SKM-1 (cell line): ENCODE data around the gene TNIK.

Experiments used
- DNase-seq: peaks from one replicate; lab custom pipeline; 2025; ENCODE audit not compliant: unreplicated experiment; lab: John Stamatoyannopoulos, UW

TNIK gene

GRCh38 chr3:171459942-171460724 lies at the start of gene TNIK:
Gene TNIK, minus strand, starts transcription at chr3:171460405. Its CDS starts 342 bp downstream, at chr3:171460063.
- peak; percentile 95 for DNase-seq

GRCh38 chr3:171508676-171509075 lies 48.5 kb upstream of the TNIK start:
- no peak for DNase-seq

- no peak for DNase-seq
These were observed 48.0 kb upstream of the TNIK start for GRCh38 chr3:171508206-171508605.

- no peak for DNase-seq
These were observed 46.6 kb upstream of the TNIK start for GRCh38 chr3:171506743-171507319.

- DNase-seq = no peak
These were observed 45.7 kb upstream of the TNIK start for GRCh38 chr3:171505822-171506333.

GRCh38 chr3:171504376-171504775 lies 44.2 kb upstream of the TNIK start:
- no peak for DNase-seq

- no peak for DNase-seq
These were observed 43.6 kb upstream of the TNIK start for GRCh38 chr3:171503817-171504216.

GRCh38 chr3:171498921-171499320 lies 38.7 kb upstream of the TNIK start:
- no peak for DNase-seq

- DNase-seq = no peak
These were observed 37.3 kb upstream of the TNIK start for GRCh38 chr3:171497468-171497867.

GRCh38 chr3:171495413-171495812 lies 35.2 kb upstream of the TNIK start:
- DNase-seq = no peak

GRCh38 chr3:171494457-171495109 lies 34.4 kb upstream of the TNIK start:
- DNase-seq = no peak

GRCh38 chr3:171491361-171491760 lies 31.2 kb upstream of the TNIK start:
- no peak for DNase-seq

GRCh38 chr3:171490901-171491300 lies 30.7 kb upstream of the TNIK start:
- DNase-seq = no peak

GRCh38 chr3:171489348-171489747 lies 29.1 kb upstream of the TNIK start:
- no peak for DNase-seq

- no peak for DNase-seq
These were observed 28.3 kb upstream of the TNIK start for GRCh38 chr3:171488479-171488878.

GRCh38 chr3:171487382-171487781 lies 27.2 kb upstream of the TNIK start:
- DNase-seq = no peak

- no peak for DNase-seq
These were observed 25.1 kb upstream of the TNIK start for GRCh38 chr3:171485338-171485737.

- DNase-seq = no peak
These were observed 20.8 kb upstream of the TNIK start for GRCh38 chr3:171481011-171481410.

- no peak for DNase-seq
These were observed 20.3 kb upstream of the TNIK start for GRCh38 chr3:171480526-171480925.

GRCh38 chr3:171476532-171477102 lies 16.4 kb upstream of the TNIK start:
- no peak for DNase-seq

- no peak for DNase-seq
These were observed 12.3 kb upstream of the TNIK start for GRCh38 chr3:171472552-171472951.
